Measurements from ENCODE around the gene PLEKHM2.

The PLEKHM2 gene

GRCh38 chr1:15708486-15709137, 24.5 kb downstream of the PLEKHM2 start:
- no peak for TF ChIP-seq JUND (IDR thresholded peaks at IDR 0.05; ENCODE audit: low read depth)
- in situ Hi-C loops (cut with HindIII; ENCODE audit: low pct_unique_long_range_greater_than_20kb, low sequenced_read_pairs): no loop called here
- DNase-seq (ENCODE audit: low read depth in 1 of 2, low spot score in 1 of 2): no peak

GRCh38 chr1:15709226-15709625, 25.1 kb downstream of the PLEKHM2 start:
- in situ Hi-C loops (cut with HindIII; ENCODE audit: low pct_unique_long_range_greater_than_20kb, low sequenced_read_pairs): no loop called here
- no peak for TF ChIP-seq JUND (IDR thresholded peaks at IDR 0.05; ENCODE audit: low read depth)
- DNase-seq (ENCODE audit: low read depth in 1 of 2, low spot score in 1 of 2): no peak

GRCh38 chr1:15712168-15712567, 28.0 kb downstream of the PLEKHM2 start:
- DNase-seq (ENCODE audit: low read depth in 1 of 2, low spot score in 1 of 2): no peak
- no peak for TF ChIP-seq JUND (IDR thresholded peaks at IDR 0.05; ENCODE audit: low read depth)
- in situ Hi-C loops (cut with HindIII; ENCODE audit: low pct_unique_long_range_greater_than_20kb, low sequenced_read_pairs): no loop called here

GRCh38 chr1:15714406-15715136, 30.5 kb downstream of the PLEKHM2 start:
- no peak for DNase-seq (ENCODE audit: low read depth in 1 of 2, low spot score in 1 of 2)
- TF ChIP-seq JUND (IDR thresholded peaks at IDR 0.05; ENCODE audit: low read depth): no peak
- in situ Hi-C loops (cut with HindIII; ENCODE audit: low pct_unique_long_range_greater_than_20kb, low sequenced_read_pairs): no loop called here

- in situ Hi-C loops (cut with HindIII; ENCODE audit: low pct_unique_long_range_greater_than_20kb, low sequenced_read_pairs): no loop called here
- no peak for TF ChIP-seq JUND (IDR thresholded peaks at IDR 0.05; ENCODE audit: low read depth)
- DNase-seq (ENCODE audit: low read depth in 1 of 2, low spot score in 1 of 2): no peak
Measured at GRCh38 chr1:15717418-15718125, 33.5 kb downstream of the PLEKHM2 start.

DNA sequence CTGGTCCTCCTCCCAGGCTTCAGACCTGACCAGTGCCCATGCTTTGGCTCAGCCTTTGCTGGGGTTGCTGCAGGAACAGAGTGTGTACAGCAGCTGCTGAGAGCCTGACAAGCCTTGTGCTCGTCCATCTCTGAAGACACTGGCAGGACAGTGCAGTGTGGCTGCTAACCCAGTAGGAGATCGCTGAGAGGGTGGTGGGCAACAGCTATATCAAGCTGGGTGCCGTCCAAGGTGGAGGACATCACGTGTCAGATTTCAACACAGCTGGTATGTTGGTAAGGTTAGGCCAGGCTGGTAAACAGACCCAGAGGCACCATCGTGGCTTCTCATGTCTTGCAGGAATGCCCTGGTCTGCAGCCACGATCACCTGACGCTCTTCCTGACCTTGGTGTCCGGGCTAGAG, 34.1 kb downstream of the PLEKHM2 start:
- in situ Hi-C loops (cut with HindIII; ENCODE audit: low pct_unique_long_range_greater_than_20kb, low sequenced_read_pairs): no loop called here
- no peak for TF ChIP-seq JUND (IDR thresholded peaks at IDR 0.05; ENCODE audit: low read depth)
- DNase-seq (ENCODE audit: low read depth in 1 of 2, low spot score in 1 of 2): no peak

DNA sequence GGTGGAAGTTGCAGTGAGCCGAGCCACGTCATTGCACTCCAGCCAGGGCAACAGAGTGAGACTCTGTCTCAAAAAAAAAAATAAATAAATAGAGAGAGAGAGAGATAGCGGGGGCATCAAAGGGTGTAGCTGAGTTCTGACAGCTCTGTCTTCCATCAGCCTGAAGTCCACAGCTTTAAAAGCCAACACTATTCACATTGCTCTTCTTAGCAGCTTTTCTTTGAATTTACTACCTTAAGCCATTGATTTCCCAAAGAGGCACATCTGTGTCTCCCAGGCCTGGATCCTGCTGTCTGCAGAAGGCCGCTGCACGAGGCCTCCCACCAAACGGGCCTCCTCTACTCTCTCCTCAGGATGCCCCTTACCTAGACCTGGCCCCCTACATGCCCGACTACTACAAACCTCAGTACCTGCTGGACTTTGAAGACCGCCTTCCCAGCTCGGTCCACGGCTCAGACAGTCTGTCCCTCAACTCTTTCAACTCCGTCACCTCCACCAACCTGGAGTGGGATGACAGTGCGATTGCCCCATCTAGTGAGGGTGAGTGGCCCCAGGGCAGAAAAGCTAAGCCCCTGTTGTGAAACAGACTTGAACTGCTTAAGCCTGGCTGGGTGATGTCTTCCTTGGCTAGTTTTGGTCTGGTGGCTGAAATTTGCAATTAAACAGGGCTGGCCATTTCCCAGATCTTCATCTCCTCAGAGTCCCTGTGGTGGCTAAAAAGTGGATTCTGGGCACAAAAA, 35.4 kb downstream of the PLEKHM2 start:
- DNase-seq (ENCODE audit: low read depth in 1 of 2, low spot score in 1 of 2): no peak
- in situ Hi-C loops (cut with HindIII; ENCODE audit: low pct_unique_long_range_greater_than_20kb, low sequenced_read_pairs): no loop called here
- TF ChIP-seq JUND (IDR thresholded peaks at IDR 0.05; ENCODE audit: low read depth): no peak

GRCh38 chr1:15720861-15721260, 36.7 kb downstream of the PLEKHM2 start:
- in situ Hi-C loops (cut with HindIII; ENCODE audit: low pct_unique_long_range_greater_than_20kb, low sequenced_read_pairs): no loop called here
- no peak for DNase-seq (ENCODE audit: low read depth in 1 of 2, low spot score in 1 of 2)
- no peak for TF ChIP-seq JUND (IDR thresholded peaks at IDR 0.05; ENCODE audit: low read depth)

GRCh38 chr1:15722411-15722810, 38.3 kb downstream of the PLEKHM2 start:
- no peak for TF ChIP-seq JUND (IDR thresholded peaks at IDR 0.05; ENCODE audit: low read depth)
- in situ Hi-C loops (cut with HindIII; ENCODE audit: low pct_unique_long_range_greater_than_20kb, low sequenced_read_pairs): no loop called here
- DNase-seq (ENCODE audit: low read depth in 1 of 2, low spot score in 1 of 2): no peak

- in situ Hi-C loops (cut with HindIII; ENCODE audit: low pct_unique_long_range_greater_than_20kb, low sequenced_read_pairs): no loop called here
Measured at GRCh38 chr1:15722836-15723532, 38.9 kb downstream of the PLEKHM2 start.

GRCh38 chr1:15723631-15724246, 39.6 kb downstream of the PLEKHM2 start:
- in situ Hi-C loops (cut with HindIII; ENCODE audit: low pct_unique_long_range_greater_than_20kb, low sequenced_read_pairs): no loop called here
- no peak for DNase-seq (ENCODE audit: low read depth in 1 of 2, low spot score in 1 of 2)
- TF ChIP-seq JUND (IDR thresholded peaks at IDR 0.05; ENCODE audit: low read depth): no peak

More at GRCh38 chr1:15722836-15723532, 38.9 kb downstream of the PLEKHM2 start:
- no peak for TF ChIP-seq JUND (IDR thresholded peaks at IDR 0.05; ENCODE audit: low read depth)
- DNase-seq (ENCODE audit: low read depth in 1 of 2, low spot score in 1 of 2): peak; percentile 63 to 72

Measured in T47D (cell line).